HAP-1 (cell line): ENCODE data around the gene FGFRL1.

Experiments used
- DNase-seq, 2 experiments: peaks; one replicate each; pipeline ENCODE4 v3.0.0-alpha.2; 2016 to 2020; ENCODE audit warnings: low spot score in 2 of 2
- H3K27me3 ChIP-seq: fragments of 250-450 bp; sonication (Bioruptor Pico); 2 replicates; pipeline ENCODE4 v1.5.1; 2020; ENCODE audit warnings: low read depth, mild to moderate bottlenecking, moderate library complexity
- H3K36me3 ChIP-seq: fragments of 250-450 bp; sonication (Bioruptor Pico); replicated peaks from 2 replicates; pipeline ENCODE4 v1.5.1; 2020; ENCODE audit warnings: mild to moderate bottlenecking
- H3K4me1 ChIP-seq: fragments of 250-450 bp; sonication (Bioruptor Pico); 2 replicates; pipeline ENCODE4 v1.5.1; 2020; ENCODE audit warnings: mild to moderate bottlenecking
- H3K4me3 ChIP-seq: fragments of 250-450 bp; sonication (Bioruptor Pico); 2 replicates; pipeline ENCODE4 v1.5.1; 2020; ENCODE audit warnings: mild to moderate bottlenecking, moderate library complexity
- H3K9me3 ChIP-seq: fragments of 250-450 bp; sonication (Bioruptor Pico); 2 replicates; pipeline ENCODE4 v1.5.1; 2020; ENCODE audit warnings: mild to moderate bottlenecking, moderate library complexity
- in situ Hi-C: fragments of 300-500 bp; cut with MboI; formaldehyde crosslinking; loops from 3 replicates; pipeline ENCODE4 v1.14.3; 2020; ENCODE audit warnings: low sequenced_read_pairs, inconsistent platforms, mixed read lengths

Gene FGFRL1

GRCh38 chr4:1033840-1034551 is 22.6 kb downstream of the FGFRL1 start:
- Histone ChIP-seq H3K4me3 (no peak overlapping the region), H3K27me3 (peaks cover 9% of the 10 kb centered on the region; the same call in 1 of the 2 replicates), H3K9me3 (no peaks in the 10 kb centered on the region), H3K4me1 (no peaks in the 10 kb centered on the region), H3K36me3 (no peaks in the 10 kb centered on the region)
- in situ Hi-C loops = no loop called here
- DNase-seq = no peak

- in situ Hi-C loops = no loop called here
- Histone ChIP-seq H3K27me3 (peaks cover 9% of the 10 kb centered on the region; the same call in 1 of the 2 replicates), H3K4me1 (no peaks in the 10 kb centered on the region; the same call in 1 of the 2 replicates), H3K9me3 (no peaks in the 10 kb centered on the region), H3K4me3 (no peak overlapping the region), H3K36me3 (no peaks in the 10 kb centered on the region)
- DNase-seq = no peak
Observed at GRCh38 chr4:1035510-1035909, 24.1 kb downstream of the FGFRL1 start.

GRCh38 chr4:1036095-1036494 is 24.7 kb downstream of the FGFRL1 start:
- Histone ChIP-seq H3K4me1 (peaks cover under 1% of the 10 kb centered on the region; the same call in 1 of the 2 replicates), H3K4me3 (no peak overlapping the region), H3K27me3 (peaks cover 9% of the 10 kb centered on the region; the same call in 1 of the 2 replicates), H3K36me3 (no peaks in the 10 kb centered on the region), H3K9me3 (no peaks in the 10 kb centered on the region)
- DNase-seq = no peak
- in situ Hi-C loops = no loop called here

GRCh38 chr4:1036976-1037810 is 25.8 kb downstream of the FGFRL1 start:
- H3K4me1 ChIP-seq = peaks cover 11% of the 10 kb centered on the region
- H3K4me3 ChIP-seq = no peak overlapping the region
- H3K9me3 ChIP-seq = no peaks in the 10 kb centered on the region
- in situ Hi-C loops = no loop called here
- peaks cover 3% of the 10 kb centered on the region; the same call in 1 of the 2 replicates for H3K27me3 ChIP-seq
- no peak for DNase-seq
- no peaks in the 10 kb centered on the region for H3K36me3 ChIP-seq

- Histone ChIP-seq H3K36me3 (no peaks in the 10 kb centered on the region), H3K4me1 (peaks cover 11% of the 10 kb centered on the region), H3K4me3 (no peak overlapping the region), H3K9me3 (no peaks in the 10 kb centered on the region), H3K27me3 (no peaks in the 10 kb centered on the region)
- in situ Hi-C loops = no loop called here
- no peak for DNase-seq
Observed at GRCh38 chr4:1038948-1039492, 27.6 kb downstream of the FGFRL1 start.

GRCh38 chr4:1039493-1040343 is 28.3 kb downstream of the FGFRL1 start:
- Histone ChIP-seq H3K4me1 (peaks cover 11% of the 10 kb centered on the region), H3K36me3 (no peaks in the 10 kb centered on the region), H3K4me3 (no peak overlapping the region), H3K9me3 (no peaks in the 10 kb centered on the region), H3K27me3 (no peaks in the 10 kb centered on the region)
- peak in 1 of 2 experiments; percentile 63 for DNase-seq
- in situ Hi-C loops = no loop called here

- in situ Hi-C loops = no loop called here
- Histone ChIP-seq H3K4me3 (no peak overlapping the region), H3K9me3 (no peaks in the 10 kb centered on the region), H3K36me3 (no peaks in the 10 kb centered on the region), H3K4me1 (peaks cover 11% of the 10 kb centered on the region), H3K27me3 (no peaks in the 10 kb centered on the region)
- DNase-seq = no peak
Observed at GRCh38 chr4:1040344-1041146, 29.1 kb downstream of the FGFRL1 start.

GRCh38 chr4:1041147-1041935 is 29.9 kb downstream of the FGFRL1 start:
- Histone ChIP-seq H3K27me3 (no peaks in the 10 kb centered on the region), H3K4me3 (no peak overlapping the region), H3K36me3 (no peaks in the 10 kb centered on the region), H3K9me3 (no peaks in the 10 kb centered on the region), H3K4me1 (peaks cover 11% of the 10 kb centered on the region)
- peak in 1 of 2 experiments; percentile 65 for DNase-seq
- in situ Hi-C loops = no loop called here

GRCh38 chr4:1041936-1042330 is 30.5 kb downstream of the FGFRL1 start:
- DNase-seq = no peak
- Histone ChIP-seq H3K4me3 (no peak overlapping the region), H3K36me3 (no peaks in the 10 kb centered on the region), H3K27me3 (no peaks in the 10 kb centered on the region), H3K4me1 (peaks cover 11% of the 10 kb centered on the region), H3K9me3 (no peaks in the 10 kb centered on the region)
- in situ Hi-C loops = no loop called here

GRCh38 chr4:1042352-1043055 is 31.1 kb downstream of the FGFRL1 start:
- no peaks in the 10 kb centered on the region for H3K36me3 ChIP-seq
- H3K27me3 ChIP-seq = no peaks in the 10 kb centered on the region
- in situ Hi-C loops = no loop called here
- DNase-seq = no peak
- no peak overlapping the region for H3K4me3 ChIP-seq
- no peaks in the 10 kb centered on the region for H3K9me3 ChIP-seq
- H3K4me1 ChIP-seq = peaks cover 11% of the 10 kb centered on the region

GRCh38 chr4:1043162-1043561 is 31.7 kb downstream of the FGFRL1 start:
- Histone ChIP-seq H3K9me3 (no peaks in the 10 kb centered on the region), H3K36me3 (no peaks in the 10 kb centered on the region), H3K4me1 (peaks cover 11% of the 10 kb centered on the region), H3K27me3 (no peaks in the 10 kb centered on the region), H3K4me3 (no peak overlapping the region)
- DNase-seq = no peak
- in situ Hi-C loops = no loop called here
